HG02870 (cell line): ENCODE data around the gene RBBP6.

ENCODE experiments used
- ATAC-seq: cut with Tn5 transposase; IDR thresholded peaks from one replicate; pipeline ENCODE4 v1.9.1; 2021; ENCODE audit warnings: mild to moderate bottlenecking, moderate library complexity; ENCODE audit not compliant: unreplicated experiment

Gene RBBP6

GRCh38 chr16:24522751-24523150, 16.6 kb upstream of the RBBP6 start:
- ATAC-seq = no peak

- no peak for ATAC-seq
Measured at GRCh38 chr16:24523569-24523968, 15.8 kb upstream of the RBBP6 start.

- ATAC-seq = no peak
Measured at GRCh38 chr16:24524855-24525677, 14.3 kb upstream of the RBBP6 start.

GRCh38 chr16:24525970-24526559, 13.3 kb upstream of the RBBP6 start:
- ATAC-seq = no peak

GRCh38 chr16:24526701-24527495, 12.5 kb upstream of the RBBP6 start:
- no peak for ATAC-seq

GRCh38 chr16:24531166-24531565, 8.2 kb upstream of the RBBP6 start:
- ATAC-seq = no peak

GRCh38 chr16:24534620-24535019, 4.7 kb upstream of the RBBP6 start:
- no peak for ATAC-seq

- no peak for ATAC-seq
Measured at GRCh38 chr16:24535827-24536226, 3.5 kb upstream of the RBBP6 start.

GRCh38 chr16:24536671-24537070, 2.7 kb upstream of the RBBP6 start:
- ATAC-seq = no peak

- ATAC-seq = no peak
Measured at GRCh38 chr16:24537474-24538337, 1.7 kb upstream of the RBBP6 start.

GRCh38 chr16:24538756-24539294, 541 bp upstream of the RBBP6 start:
- ATAC-seq = no peak

GRCh38 chr16:24539850-24540601, 660 bp downstream of the RBBP6 start:
- ATAC-seq = peak; percentile 39

- ATAC-seq = no peak
Measured at GRCh38 chr16:24540602-24541210, 1.3 kb downstream of the RBBP6 start.

- no peak for ATAC-seq
Measured at GRCh38 chr16:24541233-24541933, 2.0 kb downstream of the RBBP6 start.

GRCh38 chr16:24543949-24544348, 4.6 kb downstream of the RBBP6 start:
- no peak for ATAC-seq

GRCh38 chr16:24544640-24545039, 5.3 kb downstream of the RBBP6 start:
- ATAC-seq = no peak

- no peak for ATAC-seq
Measured at GRCh38 chr16:24550295-24550694, 10.9 kb downstream of the RBBP6 start.

GRCh38 chr16:24552705-24553246, 13.4 kb downstream of the RBBP6 start:
- ATAC-seq = no peak
